CD4-positive, alpha-beta T cell (primary cell): ENCODE results near the gene MTRF1L. TPM values are rescaled to one million over a fixed set of nuclear protein-coding genes. Genes with fewer than 3 reads are reported as not detected.

Experiments used
- ATAC-seq: fragments of 200-7000 bp; cut with Tn5 transposase; one replicate; pipeline ENCODE4 v1.10.0; 2022; ENCODE audit warnings: mild to moderate bottlenecking; ENCODE audit not compliant: poor library complexity
- CTCF ChIA-PET: fragments of 350-600 bp; sonication (Branson Sonifier 250); formaldehyde crosslinking; loops from one replicate; lab custom pipeline; 2021; ENCODE audit warnings: antibody characterized with exemption, inconsistent platforms; lab: Charles Lee
- POLR2A ChIA-PET: fragments of 350-600 bp; sonication (Branson Sonifier 250); formaldehyde crosslinking; loops from one replicate; lab custom pipeline; 2021; ENCODE audit warnings: antibody characterized with exemption, inconsistent platforms; lab: Charles Lee
- DNase-seq, 14 experiments: peaks; one replicate each; pipeline ENCODE4 v3.0.0-alpha.2; 2013 to 2020; ENCODE audit warnings: mixed read lengths in 2 of 14
- H3K27ac ChIP-seq, 2 donors: one replicate each; pipeline versions ENCODE4 v1.5.1 to v1.7.0; 2013; ENCODE audit warnings: low read length in 2 of 2, low read depth in 1 of 2, mild to moderate bottlenecking in 1 of 2
- H3K27me3 ChIP-seq, 2 experiments: 1 replicate in 1 of 2; 2 replicates in 1 of 2; pipeline versions ENCODE4 v1.6.1 to v1.7.0; 2013; ENCODE audit warnings: low read length in 2 of 2, control low read depth in 1 of 2, mild to moderate bottlenecking in 1 of 2, moderate library complexity in 1 of 2; ENCODE audit not compliant: insufficient read depth in 2 of 2, control insufficient read depth in 1 of 2
- H3K36me3 ChIP-seq: one replicate; pipeline ENCODE4 v1.6.1; 2013; ENCODE audit warnings: low read length, control low read depth; ENCODE audit not compliant: insufficient read depth
- H3K4me1 ChIP-seq: one replicate; pipeline ENCODE4 v1.6.1; 2013; ENCODE audit warnings: low read length, control low read depth; ENCODE audit not compliant: insufficient read depth
- H3K4me3 ChIP-seq: one replicate; pipeline ENCODE4 v1.5.1; 2013; ENCODE audit warnings: mild to moderate bottlenecking, low read length, moderate library complexity
- H3K9me3 ChIP-seq, 2 experiments: 1 replicate in 1 of 2; 2 replicates in 1 of 2; pipeline versions ENCODE4 v1.6.1 to v1.7.0; 2013; ENCODE audit warnings: low read length in 2 of 2, mild to moderate bottlenecking in 2 of 2, control low read depth in 1 of 2, moderate library complexity in 1 of 2; ENCODE audit not compliant: control insufficient read depth in 1 of 2, insufficient read depth in 1 of 2
- H3K27ac Mint-ChIP-seq: one replicate; pipeline ENCODE4 v1.8.0; 2020; ENCODE audit warnings: mixed read lengths
- H3K27me3 Mint-ChIP-seq: one replicate; pipeline ENCODE4 v1.8.0; 2021; ENCODE audit warnings: mixed read lengths
- H3K36me3 Mint-ChIP-seq: one replicate; pipeline ENCODE4 v1.8.0; 2021; ENCODE audit warnings: low read depth, mixed read lengths
- H3K4me1 Mint-ChIP-seq: one replicate; pipeline ENCODE4 v1.8.0; 2021; ENCODE audit warnings: low read depth, mixed read lengths
- H3K4me3 Mint-ChIP-seq: one replicate; pipeline ENCODE4 v1.8.0; 2020; ENCODE audit warnings: mild to moderate bottlenecking, mixed read lengths
- H3K9me3 Mint-ChIP-seq: one replicate; pipeline ENCODE4 v1.8.0; 2020; ENCODE audit warnings: mixed read lengths
- CTCF ChIP-seq: fragments of 200-600 bp; IDR thresholded peaks from one replicate; pipeline ENCODE4 v1.8.0; 2022; ENCODE audit warnings: antibody characterized with exemption, mild to moderate bottlenecking
- intact Hi-C, 2 experiments: fragments of 100-400 bp; cut with DNase I in 1 of 2; cut with micrococcal nuclease in 1 of 2; formaldehyde crosslinking; loops; one replicate each; pipeline versions ENCODE4 v1.15.1 to v1.9.0; 2023 to 2025; cut with DNase I, micrococcal nuclease
- total RNA-seq, 174 experiments: library from RNA in 2 of 174; stranded (reverse) in 2 of 174; gene quantifications; one replicate each; pipeline ENCODE4 v1.2.3 and lab custom pipeline; 2021 to 2026

The MTRF1L gene
- total RNA-seq, 2 experiments from 2014 or later = 9.3 to 11.2 TPM

GRCh38 chr6:152952045-152952444 lies 50.5 kb downstream of the MTRF1L start:
- no peaks in the 10 kb centered on the region for H3K9me3 Mint-ChIP-seq
- no peaks in the 10 kb centered on the region for H3K36me3 Mint-ChIP-seq
- peaks cover 53% of the 10 kb centered on the region for H3K27me3 Mint-ChIP-seq
- H3K4me3 Mint-ChIP-seq = no peak overlapping the region
- DNase-seq = no peak
- Histone ChIP-seq H3K4me3 (no peak overlapping the region), H3K27me3 (peaks cover 8 to 13% of the 10 kb centered on the region in 2 experiments), H3K4me1 (peaks cover 6% of the 10 kb centered on the region), H3K9me3 (no peaks in the 10 kb centered on the region), H3K36me3 (no peaks in the 10 kb centered on the region), H3K27ac (no peak overlapping the region)
- ATAC-seq = no peak
- intact Hi-C loops = no loop called here
- ChIA-PET POLR2A (no interaction called here), CTCF (no interaction called here)
- H3K27ac Mint-ChIP-seq = no peak overlapping the region
- TF ChIP-seq CTCF = no peak
- peaks cover 8% of the 10 kb centered on the region for H3K4me1 Mint-ChIP-seq

GRCh38 chr6:152950240-152950639 lies 52.3 kb downstream of the MTRF1L start:
- DNase-seq (no peak), ATAC-seq (no peak)
- Histone ChIP-seq H3K36me3 (no peaks in the 10 kb centered on the region), H3K27me3 (peaks cover 8 to 13% of the 10 kb centered on the region in 2 experiments), H3K4me1 (peaks cover 6% of the 10 kb centered on the region), H3K27ac (no peak overlapping the region), H3K4me3 (no peak overlapping the region), H3K9me3 (no peaks in the 10 kb centered on the region)
- intact Hi-C loops = loop anchor here in 1 of 2 experiments (2.0 kb wide), 1 partner anchor 73 kb away; no protein-coding TSS in a partner anchor
- Mint-ChIP-seq H3K4me1 (peaks cover 8% of the 10 kb centered on the region), H3K27me3 (peaks cover 41% of the 10 kb centered on the region), H3K27ac (no peak overlapping the region), H3K9me3 (no peaks in the 10 kb centered on the region), H3K36me3 (no peaks in the 10 kb centered on the region), H3K4me3 (no peak overlapping the region)
- CTCF ChIA-PET = no interaction called here
- no peak for TF ChIP-seq CTCF
- POLR2A ChIA-PET = no interaction called here

- ChIA-PET POLR2A (no interaction called here), CTCF (interaction anchor here (1.1 kb wide), 1 partner anchor 56 kb away, joined by 3 read pairs; no protein-coding TSS in a partner anchor)
- DNase-seq = peak in 3 of 14 experiments; percentile 40 to 56 (median 54)
- ATAC-seq = peak; percentile 65
- Mint-ChIP-seq H3K4me3 (no peak overlapping the region), H3K27me3 (peaks cover 39% of the 10 kb centered on the region), H3K9me3 (no peaks in the 10 kb centered on the region), H3K27ac (no peak overlapping the region), H3K4me1 (peaks cover 8% of the 10 kb centered on the region), H3K36me3 (no peaks in the 10 kb centered on the region)
- intact Hi-C loops = loop anchor here (1.0 to 5.0 kb wide), 2 partner anchors 84 to 86 kb away; no protein-coding TSS in a partner anchor
- Histone ChIP-seq H3K9me3 (no peaks in the 10 kb centered on the region), H3K4me1 (peaks cover 6% of the 10 kb centered on the region), H3K4me3 (no peak overlapping the region), H3K36me3 (no peaks in the 10 kb centered on the region), H3K27ac (no peak overlapping the region), H3K27me3 (peaks cover 8 to 13% of the 10 kb centered on the region in 2 experiments)
- peak; percentile 75 for TF ChIP-seq CTCF
These were observed 54.2 kb downstream of the MTRF1L start for GRCh38 chr6:152948150-152948768.
